Sciatic nerve (tissue), 2 donors: ENCODE measurements around the gene EVPL. TPM values are rescaled to one million over a fixed set of nuclear protein-coding genes. Genes with fewer than 3 reads are reported as not detected.
"Not testable (repeated sequence)": the region's sequence is repeated elsewhere in the genome, so short reads cannot be mapped to it uniquely, and the experiment has no call there.

Source experiments
- ATAC-seq: fragments of 200-7000 bp; cut with Tn5 transposase; one replicate; pipeline ENCODE4 v1.9.1; 2020; ENCODE audit warnings: mild to moderate bottlenecking, moderate library complexity
- DNase-seq: peaks from one replicate; pipeline ENCODE4 v3.0.0-alpha.2; 2020; ENCODE audit warnings: low spot score
- intact Hi-C: fragments of 100-400 bp; cut with DNase I; formaldehyde crosslinking; loops from one replicate; pipeline ENCODE4 v1.14.2; 2022
- total RNA-seq: library from RNA; stranded (reverse); fragmentation: NEBNext Ultra II Directional; extraction: Animal tissue kit (Norgen Biotek cat#: 25700); gene quantifications from one replicate; pipeline ENCODE4 v1.2.1, GENCODE V29; 2021
- donor health status: DM: no; HTN: no; CAD: no.
- donor health status: DM: no; HTN: no; CAD: no.

The EVPL gene
- total RNA-seq, result 1.2 TPM

- intact Hi-C loops, result no loop called here
- ATAC-seq (no peak), DNase-seq (no peak)
Observed at GRCh38 chr17:76027159-76027839, at the start of gene EVPL. Gene EVPL (minus strand): TSS chr17:76027306. CDS start chr17:76027198, 108 bp downstream.

- intact Hi-C loops, result no loop called here
Observed at GRCh38 chr17:76076146-76076764, 49.1 kb upstream of the EVPL start.

GRCh38 chr17:76075364-76076145 is 48.4 kb upstream of the EVPL start:
- ATAC-seq (no peak), DNase-seq (no peak)
- intact Hi-C loops, result no loop called here

More at GRCh38 chr17:76076146-76076764, 49.1 kb upstream of the EVPL start:
- no peak for ATAC-seq
- no peak for DNase-seq

GRCh38 chr17:76074390-76075363 is 47.6 kb upstream of the EVPL start, which contains the start of gene GALR2:
Gene GALR2 (plus strand): TSS chr17:76074781. CDS start chr17:76074884, 103 bp downstream.
- DNase-seq (no peak), ATAC-seq (no peak)
- intact Hi-C loops, result no loop called here

- intact Hi-C loops, result no loop called here
- DNase-seq (peak; percentile 93), ATAC-seq (peak; percentile 99)
Observed at GRCh38 chr17:76072148-76072858, 45.2 kb upstream of the EVPL start, which contains the start of gene SRP68. Gene SRP68 (minus strand): TSS chr17:76072517. CDS start chr17:76072491, 26 bp downstream.

GRCh38 chr17:76071531-76072147 is 44.5 kb upstream of the EVPL start:
- intact Hi-C loops, result no loop called here
- DNase-seq, result no peak
- no peak for ATAC-seq

GRCh38 chr17:76065775-76066174 is 38.7 kb upstream of the EVPL start:
- no peak for DNase-seq
- ATAC-seq, result no peak
- intact Hi-C loops, result no loop called here

- ATAC-seq (no peak), DNase-seq (no peak)
- intact Hi-C loops, result no loop called here
Observed at GRCh38 chr17:76063875-76064546, 36.9 kb upstream of the EVPL start.

GRCh38 chr17:76058264-76058663 is 31.2 kb upstream of the EVPL start:
- intact Hi-C loops, DNase-seq, ATAC-seq: not testable (repeated sequence)

GRCh38 chr17:76056882-76057281 is 29.8 kb upstream of the EVPL start:
- no peak for DNase-seq
- intact Hi-C loops, result no loop called here
- no peak for ATAC-seq

GRCh38 chr17:76054112-76054476 is 27.0 kb upstream of the EVPL start:
- no peak for ATAC-seq
- no peak for DNase-seq
- intact Hi-C loops, result no loop called here

- DNase-seq, result no peak
- intact Hi-C loops, result no loop called here
- ATAC-seq, result no peak
Observed at GRCh38 chr17:76053246-76054111, 26.4 kb upstream of the EVPL start.

GRCh38 chr17:76051561-76051960 is 24.5 kb upstream of the EVPL start:
- no peak for ATAC-seq
- intact Hi-C loops, result no loop called here

GRCh38 chr17:76050538-76051467 is 23.7 kb upstream of the EVPL start:
- DNase-seq (no peak), ATAC-seq (no peak)
- intact Hi-C loops, result no loop called here

More at GRCh38 chr17:76051561-76051960, 24.5 kb upstream of the EVPL start:
- DNase-seq, result no peak

- no peak for ATAC-seq
- DNase-seq, result no peak
- intact Hi-C loops, result no loop called here
Observed at GRCh38 chr17:76049836-76050537, 22.9 kb upstream of the EVPL start.
